ENCODE results near the gene GAB4.
A peak's percentile ranks its signal among the peaks of the same experiment; 100 is the strongest.
"Not testable (repeated sequence)": the region's sequence is repeated elsewhere in the genome, so short reads cannot be mapped to it uniquely, and the experiment has no call there.

GAB4 gene

DNA sequence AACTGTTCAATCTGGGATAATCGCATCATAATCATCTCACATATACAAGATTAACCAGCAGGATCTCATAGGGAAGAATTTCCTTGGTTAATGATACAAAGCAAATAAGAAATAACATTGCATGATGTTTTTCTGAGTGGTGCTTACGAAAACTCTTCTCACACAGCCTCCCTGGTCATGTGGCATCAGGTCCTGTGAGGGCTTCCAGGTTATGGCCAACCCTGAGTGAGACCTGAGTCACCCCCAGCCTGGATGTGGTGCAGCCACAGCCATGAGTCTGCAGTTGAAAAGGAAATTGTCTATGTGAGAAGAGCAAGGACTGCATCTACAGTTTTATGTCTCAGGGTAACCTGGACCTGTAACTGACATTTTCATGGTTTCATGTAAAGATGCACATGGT, 92.3 kb downstream of the GAB4 start:
- Histone ChIP-seq H3K4me3 (ENCODE audit: low read depth, low read length) (no peak overlapping the region), H3K27ac (ENCODE audit: extremely low read depth, low read depth, low read length) (no peak overlapping the region), H3K36me3 (ENCODE audit: control insufficient read depth in 2 of 2, insufficient read depth in 1 of 2, low read length in 2 of 2) (no peaks in the 10 kb centered on the region), H3K4me1 (ENCODE audit: control insufficient read depth, insufficient read depth, low read length) (no peaks in the 10 kb centered on the region), H3K9me3 (ENCODE audit: control insufficient read depth, insufficient read depth, low read depth, low read length) (no peaks in the 10 kb centered on the region)
- POLR2A ChIA-PET = no interaction called here
- CTCF ChIA-PET = interaction anchor here (0.5 to 4.2 kb wide), 6 partner anchors 10 to 256 kb away, joined by 3 to 106 read pairs (median 12); no protein-coding TSS in a partner anchor
- TF ChIP-seq, protein P1, sequence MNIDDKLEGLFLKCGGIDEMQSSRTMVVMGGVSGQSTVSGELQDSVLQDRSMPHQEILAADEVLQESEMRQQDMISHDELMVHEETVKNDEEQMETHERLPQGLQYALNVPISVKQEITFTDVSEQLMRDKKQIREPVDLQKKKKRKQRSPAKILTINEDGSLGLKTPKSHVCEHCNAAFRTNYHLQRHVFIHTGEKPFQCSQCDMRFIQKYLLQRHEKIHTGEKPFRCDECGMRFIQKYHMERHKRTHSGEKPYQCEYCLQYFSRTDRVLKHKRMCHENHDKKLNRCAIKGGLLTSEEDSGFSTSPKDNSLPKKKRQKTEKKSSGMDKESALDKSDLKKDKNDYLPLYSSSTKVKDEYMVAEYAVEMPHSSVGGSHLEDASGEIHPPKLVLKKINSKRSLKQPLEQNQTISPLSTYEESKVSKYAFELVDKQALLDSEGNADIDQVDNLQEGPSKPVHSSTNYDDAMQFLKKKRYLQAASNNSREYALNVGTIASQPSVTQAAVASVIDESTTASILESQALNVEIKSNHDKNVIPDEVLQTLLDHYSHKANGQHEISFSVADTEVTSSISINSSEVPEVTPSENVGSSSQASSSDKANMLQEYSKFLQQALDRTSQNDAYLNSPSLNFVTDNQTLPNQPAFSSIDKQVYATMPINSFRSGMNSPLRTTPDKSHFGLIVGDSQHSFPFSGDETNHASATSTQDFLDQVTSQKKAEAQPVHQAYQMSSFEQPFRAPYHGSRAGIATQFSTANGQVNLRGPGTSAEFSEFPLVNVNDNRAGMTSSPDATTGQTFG (tag by site-specific recombination; IDR thresholded peaks at IDR 0.05; ENCODE audit: borderline replicate concordance) = no peak

DNA sequence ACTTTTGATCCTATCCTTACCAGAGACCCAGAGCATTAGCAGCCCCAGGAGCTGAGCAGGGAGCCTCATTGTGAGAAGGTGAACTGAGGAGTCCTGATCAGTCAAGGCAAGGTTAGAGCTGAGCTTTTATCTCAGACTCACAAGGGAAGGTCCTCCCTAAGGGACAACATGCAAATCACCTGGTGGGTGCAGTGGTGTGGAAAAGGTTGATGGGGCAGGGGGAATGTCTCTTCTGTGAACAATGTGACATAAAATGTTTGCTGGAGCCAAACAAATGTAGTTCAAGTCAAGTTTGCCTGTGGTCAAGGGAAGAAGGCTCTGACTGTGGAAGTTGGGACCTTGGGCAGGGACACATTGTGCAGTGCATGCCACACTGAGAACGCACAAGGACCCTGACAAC, 93.1 kb downstream of the GAB4 start:
- H3K27ac ChIP-seq (ENCODE audit: extremely low read depth, low read depth, low read length); H3K4me3 ChIP-seq (ENCODE audit: low read depth, low read length); H3K36me3 ChIP-seq (ENCODE audit: control insufficient read depth in 2 of 2, insufficient read depth in 1 of 2, low read length in 2 of 2); H3K4me1 ChIP-seq (ENCODE audit: control insufficient read depth, insufficient read depth, low read length); POLR2A ChIA-PET; H3K9me3 ChIP-seq (ENCODE audit: control insufficient read depth, insufficient read depth, low read depth, low read length): not testable (repeated sequence)
- CTCF ChIA-PET = interaction anchor here (1.1 to 1.3 kb wide), 2 partner anchors 10 to 143 kb away, joined by 3 to 12 read pairs; no protein-coding TSS in a partner anchor

DNA sequence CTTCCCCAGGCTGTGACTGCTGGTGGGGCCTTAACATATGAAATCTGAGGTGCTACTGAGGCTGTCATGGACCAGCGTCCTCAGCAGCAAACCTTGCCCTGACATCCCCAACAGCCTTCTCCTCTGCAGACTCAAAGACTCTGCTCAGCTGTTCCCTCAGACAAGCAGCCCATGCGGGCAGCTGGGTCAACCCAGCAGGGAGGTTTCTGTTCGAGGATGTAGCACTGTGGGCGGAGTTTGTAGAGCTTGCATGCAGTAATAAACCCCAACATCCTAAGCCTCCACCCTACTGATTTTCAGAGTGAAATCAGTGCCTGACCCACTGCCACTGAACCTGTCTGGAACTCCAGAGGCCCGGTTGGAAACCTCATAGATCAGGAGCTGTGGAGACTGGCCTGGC, 94.0 kb downstream of the GAB4 start:
- TF ChIP-seq, protein P2, sequence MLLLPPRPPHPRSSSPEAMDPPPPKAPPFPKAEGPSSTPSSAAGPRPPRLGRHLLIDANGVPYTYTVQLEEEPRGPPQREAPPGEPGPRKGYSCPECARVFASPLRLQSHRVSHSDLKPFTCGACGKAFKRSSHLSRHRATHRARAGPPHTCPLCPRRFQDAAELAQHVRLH (tag by site-specific recombination; IDR thresholded peaks at IDR 0.05) = no peak
- TF ChIP-seq ZNF791 (tag by site-specific recombination; IDR thresholded peaks at IDR 0.05) (no peak), ZNF202 (tag by site-specific recombination; IDR thresholded peaks at IDR 0.05; ENCODE audit: borderline replicate concordance) (no peak), ZSCAN30 (tag by site-specific recombination; IDR thresholded peaks at IDR 0.05) (no peak), ZNF16 (tag by site-specific recombination; IDR thresholded peaks at IDR 0.05; ENCODE audit: low read depth) (no peak)
- TF ChIP-seq, protein P3, sequence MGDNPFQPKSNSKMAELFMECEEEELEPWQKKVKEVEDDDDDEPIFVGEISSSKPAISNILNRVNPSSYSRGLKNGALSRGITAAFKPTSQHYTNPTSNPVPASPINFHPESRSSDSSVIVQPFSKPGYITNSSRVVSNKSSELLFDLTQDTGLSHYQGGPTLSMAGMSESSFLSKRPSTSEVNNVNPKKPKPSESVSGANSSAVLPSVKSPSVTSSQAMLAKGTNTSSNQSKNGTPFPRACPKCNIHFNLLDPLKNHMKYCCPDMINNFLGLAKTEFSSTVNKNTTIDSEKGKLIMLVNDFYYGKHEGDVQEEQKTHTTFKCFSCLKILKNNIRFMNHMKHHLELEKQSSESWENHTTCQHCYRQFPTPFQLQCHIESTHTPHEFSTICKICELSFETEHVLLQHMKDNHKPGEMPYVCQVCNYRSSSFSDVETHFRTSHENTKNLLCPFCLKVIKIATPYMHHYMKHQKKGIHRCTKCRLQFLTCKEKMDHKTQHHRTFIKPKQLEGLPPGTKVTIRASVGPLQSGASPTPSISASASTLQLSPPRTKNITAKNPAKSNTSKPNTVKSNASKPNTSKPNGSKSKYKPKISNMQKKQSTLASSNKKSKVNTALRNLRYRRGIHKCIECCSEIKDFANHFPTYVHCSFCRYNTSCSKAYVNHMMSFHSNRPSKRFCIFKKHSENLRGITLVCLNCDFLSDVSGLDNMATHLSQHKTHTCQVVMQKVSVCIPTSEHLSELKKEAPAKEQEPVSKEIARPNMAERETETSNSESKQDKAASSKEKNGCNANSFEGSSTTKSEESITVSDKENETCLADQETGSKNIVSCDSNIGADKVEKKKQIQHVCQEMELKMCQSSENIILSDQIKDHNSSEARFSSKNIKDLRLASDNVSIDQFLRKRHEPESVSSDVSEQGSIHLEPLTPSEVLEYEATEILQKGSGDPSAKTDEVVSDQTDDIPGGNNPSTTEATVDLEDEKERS (tag by site-specific recombination; IDR thresholded peaks at IDR 0.05) = no peak
- Histone ChIP-seq H3K4me1 (ENCODE audit: control insufficient read depth, insufficient read depth, low read length) (no peaks in the 10 kb centered on the region), H3K4me3 (ENCODE audit: low read depth, low read length) (no peak overlapping the region), H3K36me3 (ENCODE audit: control insufficient read depth in 2 of 2, insufficient read depth in 1 of 2, low read length in 2 of 2) (no peaks in the 10 kb centered on the region), H3K27ac (ENCODE audit: extremely low read depth, low read depth, low read length) (no peak overlapping the region), H3K9me3 (ENCODE audit: control insufficient read depth, insufficient read depth, low read depth, low read length) (no peaks in the 10 kb centered on the region)
- ChIA-PET POLR2A (no interaction called here), CTCF (interaction anchor here (0.6 to 1.3 kb wide), 4 partner anchors 11 to 150 kb away, joined by 3 to 12 read pairs (median 3); no protein-coding TSS in a partner anchor)

DNA sequence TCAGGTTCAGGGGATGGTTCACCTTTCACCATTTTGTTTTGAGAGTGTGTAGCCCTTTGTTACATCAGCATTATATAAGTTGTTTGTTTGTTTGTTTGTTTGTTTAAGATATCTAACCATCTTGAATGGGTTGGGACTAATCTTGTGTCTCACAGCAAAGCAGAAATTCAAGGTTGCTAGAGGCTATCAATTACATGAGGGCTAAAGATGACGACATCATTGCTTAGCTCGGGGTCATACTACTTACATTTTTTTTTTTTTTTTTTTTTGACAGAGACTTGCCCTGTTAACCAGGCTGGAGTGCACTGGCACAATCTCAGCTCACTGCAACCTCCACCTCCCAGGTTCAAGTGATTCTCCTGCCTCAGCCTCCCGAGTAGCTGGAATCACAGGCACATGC, 95.7 kb downstream of the GAB4 start:
- no peaks in the 10 kb centered on the region for H3K4me1 ChIP-seq (ENCODE audit: control insufficient read depth, insufficient read depth, low read length)
- no peaks in the 10 kb centered on the region for H3K36me3 ChIP-seq (ENCODE audit: control insufficient read depth in 2 of 2, insufficient read depth in 1 of 2, low read length in 2 of 2)
- ChIA-PET CTCF (interaction anchor here (0.7 to 1.8 kb wide), 2 partner anchors 12 to 146 kb away, joined by 4 to 13 read pairs; no protein-coding TSS in a partner anchor), POLR2A (no interaction called here)
- H3K9me3 ChIP-seq (ENCODE audit: control insufficient read depth, insufficient read depth, low read depth, low read length) = no peaks in the 10 kb centered on the region
- H3K4me3 ChIP-seq (ENCODE audit: low read depth, low read length) = no peak overlapping the region
- no peak overlapping the region for H3K27ac ChIP-seq (ENCODE audit: extremely low read depth, low read depth, low read length)
- TF ChIP-seq ZIC2 (tag by site-specific recombination; IDR thresholded peaks at IDR 0.05) (no peak), ZFP37 (tag by site-specific recombination; IDR thresholded peaks at IDR 0.05) (no peak), SP2 (tag by site-specific recombination; IDR thresholded peaks at IDR 0.05) (no peak), ZSCAN30 (tag by site-specific recombination; IDR thresholded peaks at IDR 0.05) (no peak), ZNF202 (tag by site-specific recombination; IDR thresholded peaks at IDR 0.05; ENCODE audit: borderline replicate concordance) (no peak), SETDB1 (IDR thresholded peaks at IDR 0.05; ENCODE audit: insufficient read length, low read length) (no peak), ZNF629 (tag by site-specific recombination; IDR thresholded peaks at IDR 0.05) (peak; percentile 47; the same call in 1 of the 2 replicates), ZSCAN16 (tag by site-specific recombination; IDR thresholded peaks at IDR 0.05) (no peak), ZNF521 (tag by site-specific recombination; IDR thresholded peaks at IDR 0.05) (no peak), ZNF23 (tag by site-specific recombination; IDR thresholded peaks at IDR 0.05; ENCODE audit: borderline replicate concordance) (no peak), ZNF19 (tag by site-specific recombination; IDR thresholded peaks at IDR 0.05; ENCODE audit: low read depth) (no peak), ZNF621 (tag by site-specific recombination; IDR thresholded peaks at IDR 0.05) (no peak), ZNF701 (tag by site-specific recombination; IDR thresholded peaks at IDR 0.05) (no peak), ZBTB21 (tag by site-specific recombination; IDR thresholded peaks at IDR 0.05) (peak; percentile 60; the same call in 1 of the 2 replicates), ZNF174 (tag by site-specific recombination; IDR thresholded peaks at IDR 0.05) (no peak)
- TF ChIP-seq, protein P4, sequence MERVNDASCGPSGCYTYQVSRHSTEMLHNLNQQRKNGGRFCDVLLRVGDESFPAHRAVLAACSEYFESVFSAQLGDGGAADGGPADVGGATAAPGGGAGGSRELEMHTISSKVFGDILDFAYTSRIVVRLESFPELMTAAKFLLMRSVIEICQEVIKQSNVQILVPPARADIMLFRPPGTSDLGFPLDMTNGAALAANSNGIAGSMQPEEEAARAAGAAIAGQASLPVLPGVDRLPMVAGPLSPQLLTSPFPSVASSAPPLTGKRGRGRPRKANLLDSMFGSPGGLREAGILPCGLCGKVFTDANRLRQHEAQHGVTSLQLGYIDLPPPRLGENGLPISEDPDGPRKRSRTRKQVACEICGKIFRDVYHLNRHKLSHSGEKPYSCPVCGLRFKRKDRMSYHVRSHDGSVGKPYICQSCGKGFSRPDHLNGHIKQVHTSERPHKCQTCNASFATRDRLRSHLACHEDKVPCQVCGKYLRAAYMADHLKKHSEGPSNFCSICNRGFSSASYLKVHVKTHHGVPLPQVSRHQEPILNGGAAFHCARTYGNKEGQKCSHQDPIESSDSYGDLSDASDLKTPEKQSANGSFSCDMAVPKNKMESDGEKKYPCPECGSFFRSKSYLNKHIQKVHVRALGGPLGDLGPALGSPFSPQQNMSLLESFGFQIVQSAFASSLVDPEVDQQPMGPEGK (tag by site-specific recombination; IDR thresholded peaks at IDR 0.05) = no peak
